GM08714 (cell line): ENCODE data around the gene NME2.
A peak's percentile ranks its signal among the peaks of the same experiment; 100 is the strongest.
"Not testable (repeated sequence)": the region's sequence is repeated elsewhere in the genome, so short reads cannot be mapped to it uniquely, and the experiment has no call there.

Source experiments
- H3K4me3 ChIP-seq: fragments of 200-500 bp; sonication (Bioruptor generic); 2 replicates; pipeline ENCODE4 v1.5.1; 2014; ENCODE audit warnings: mild to moderate bottlenecking, low read length, inconsistent platforms
- ZNF274 ChIP-seq: IDR thresholded peaks from 2 replicates; pipeline ENCODE4 v1.6.1; 2012; ENCODE audit warnings: mild to moderate bottlenecking, low read depth, low read length

Gene NME2

GRCh38 chr17:51166198-51166986 lies at the start of gene NME2:
TSS of gene NME2 (plus strand) at chr17:51166411. CDS start at chr17:51166831, 420 bp downstream.
- TF ChIP-seq ZNF274: no peak
- H3K4me3 ChIP-seq: peak within 1 kb of the TSS; percentile 89

- TF ChIP-seq ZNF274: no peak
- H3K4me3 ChIP-seq: peak overlapping the region; percentile 83; the same call in 1 of the 2 replicates
These were observed 47.6 kb upstream of the NME2 start for GRCh38 chr17:51118330-51119195.

GRCh38 chr17:51119415-51120356 lies 46.5 kb upstream of the NME2 start:
- TF ChIP-seq ZNF274: no peak

GRCh38 chr17:51120357-51120738 lies 45.9 kb upstream of the NME2 start:
- TF ChIP-seq ZNF274: no peak
- peak overlapping the region; percentile 83 for H3K4me3 ChIP-seq

More at GRCh38 chr17:51119415-51120356, 46.5 kb upstream of the NME2 start:
- peak overlapping the region; percentile 83 for H3K4me3 ChIP-seq

- no peak for TF ChIP-seq ZNF274
- peak within 1 kb of the TSS; percentile 88 for H3K4me3 ChIP-seq
These were observed 45.2 kb upstream of the NME2 start, which contains the start of gene SPAG9 for GRCh38 chr17:51120739-51121619. TSS of gene SPAG9 (minus strand) at chr17:51120868. CDS start at chr17:51120656, 212 bp downstream.

GRCh38 chr17:51121620-51122472 lies 44.4 kb upstream of the NME2 start:
- peak overlapping the region; percentile 88 for H3K4me3 ChIP-seq
- no peak for TF ChIP-seq ZNF274

- not testable (repeated sequence) for H3K4me3 ChIP-seq
These were observed 43.6 kb upstream of the NME2 start for GRCh38 chr17:51122473-51123115.

- no peak overlapping the region for H3K4me3 ChIP-seq
- TF ChIP-seq ZNF274: no peak
These were observed 41.3 kb upstream of the NME2 start for GRCh38 chr17:51124640-51125503.

GRCh38 chr17:51128076-51128475 lies 38.1 kb upstream of the NME2 start:
- no peak for TF ChIP-seq ZNF274
- no peak overlapping the region for H3K4me3 ChIP-seq

- no peak overlapping the region for H3K4me3 ChIP-seq
- TF ChIP-seq ZNF274: no peak
These were observed 33.3 kb upstream of the NME2 start for GRCh38 chr17:51132964-51133319.

- TF ChIP-seq ZNF274: no peak
- no peak overlapping the region for H3K4me3 ChIP-seq
These were observed 32.8 kb upstream of the NME2 start for GRCh38 chr17:51133365-51133764.
